COLO668 (cell line): ENCODE data around the gene C12orf57.

Experiments used
- DNase-seq: peaks from one replicate; lab custom pipeline; 2025; ENCODE audit not compliant: unreplicated experiment; lab: John Stamatoyannopoulos, UW

Gene C12orf57

DNA sequence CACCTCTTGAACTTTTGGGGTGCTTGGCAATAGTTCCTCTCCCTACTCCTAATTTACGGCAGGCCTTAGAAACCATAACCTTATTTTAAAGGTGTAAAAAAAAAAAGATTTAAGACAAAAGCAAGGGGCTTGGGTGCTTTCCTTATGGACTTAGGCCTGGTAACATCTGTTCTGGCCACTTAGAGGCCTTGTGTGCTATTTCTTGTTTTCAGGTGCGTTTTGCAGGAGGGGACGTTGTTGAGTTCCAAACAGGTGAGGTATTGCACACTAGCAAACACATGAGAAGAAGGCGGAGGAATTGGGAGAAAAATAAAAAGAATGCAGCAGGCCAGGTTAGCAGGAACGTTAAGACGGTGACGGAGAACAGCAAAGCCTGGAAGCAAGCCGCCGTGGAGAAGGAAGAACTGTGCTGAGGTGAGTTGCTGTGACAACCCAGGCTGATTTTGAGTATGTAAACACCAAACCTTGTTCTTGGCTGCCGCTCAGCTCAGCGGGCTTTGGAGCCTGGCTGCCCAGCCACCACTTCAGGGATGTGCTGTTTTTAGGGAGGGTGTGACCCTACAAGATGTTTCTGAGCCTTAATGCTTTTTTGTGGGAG lies 44.2 kb downstream of the C12orf57 start:
- no peak for DNase-seq
